Esophagus (tissue), 2 donors: ENCODE results near the gene MTA3. TPM values are rescaled to one million over a fixed set of nuclear protein-coding genes. Genes with fewer than 3 reads are reported as not detected.
"Not testable (repeated sequence)": the region's sequence is repeated elsewhere in the genome, so short reads cannot be mapped to it uniquely, and the experiment has no call there.

Source experiments
- H3K27ac ChIP-seq, 2 donors: one replicate each; pipeline ENCODE4 v1.5.1; 2013; ENCODE audit warnings: low read depth in 2 of 2, mild to moderate bottlenecking in 2 of 2, inconsistent platforms in 1 of 2, low read length in 1 of 2, moderate library complexity in 1 of 2
- H3K27me3 ChIP-seq, 2 donors: one replicate each; pipeline ENCODE4 v1.6.1; 2013; ENCODE audit warnings: low read length in 2 of 2, control low read depth in 1 of 2, mild to moderate bottlenecking in 1 of 2; ENCODE audit not compliant: insufficient read depth in 2 of 2, control insufficient read depth in 1 of 2
- H3K36me3 ChIP-seq, 2 donors: one replicate each; pipeline ENCODE4 v1.6.1; 2013; ENCODE audit warnings: low read length in 1 of 2; ENCODE audit not compliant: control insufficient read depth in 2 of 2, insufficient read depth in 2 of 2
- H3K4me1 ChIP-seq, 2 donors: one replicate each; pipeline ENCODE4 v1.6.1; 2013; ENCODE audit warnings: low read length in 1 of 2; ENCODE audit not compliant: control insufficient read depth in 2 of 2, insufficient read depth in 2 of 2
- H3K4me3 ChIP-seq, 2 donors: one replicate each; pipeline ENCODE4 v1.5.1; 2013; ENCODE audit warnings: low read length in 2 of 2, mild to moderate bottlenecking in 2 of 2, low read depth in 1 of 2, moderate library complexity in 1 of 2
- H3K9me3 ChIP-seq, 2 donors: one replicate each; pipeline ENCODE4 v1.6.1; 2013; ENCODE audit warnings: mild to moderate bottlenecking in 2 of 2, low read depth in 1 of 2, low read length in 1 of 2, moderate library complexity in 1 of 2; ENCODE audit not compliant: control insufficient read depth in 2 of 2, insufficient read depth in 1 of 2
- WGBS, 2 donors: extraction: QIAGEN DNeasy Blood & Tissue Kit; methylation state at CpG; one replicate each; pipeline ENCODE4 v1.1.7; 2013; 5-methylcytosine and 5-hydroxymethylcytosine counted together
- polyA plus RNA-seq, 2 donors: library from polyadenylated mRNA; stranded (reverse); fragments of 200-250 nt; gene quantifications; one replicate each; pipeline ENCODE4 v1.2.3, GENCODE V29; 2013
- donor health status: healthy with polysubstance abuse.
- donor health status: Bipolar disorder and iron deficiency.

MTA3 gene
- polyA plus RNA-seq, 2 donors, result 31.7 to 55.3 TPM

- not testable (repeated sequence) for H3K27ac ChIP-seq, H3K36me3 ChIP-seq, H3K4me1 ChIP-seq, H3K9me3 ChIP-seq, H3K4me3 ChIP-seq, H3K27me3 ChIP-seq
- WGBS, 2 donors, result 95 to 96% methylated on average over 4 of the region's 4 CpGs
Measured at GRCh38 chr2:42731316-42731715, 162.9 kb downstream of the MTA3 start.

- H3K4me1 ChIP-seq, result no peaks in the 10 kb centered on the region
- 79 to 80% methylated on average over 1 of the region's 1 CpG for WGBS, 2 donors
- no peak overlapping the region for H3K4me3 ChIP-seq
- H3K27me3 ChIP-seq, result no peaks in the 10 kb centered on the region
- H3K9me3 ChIP-seq, result peaks cover 0 to 1% of the 10 kb centered on the region in 2 donors
- H3K27ac ChIP-seq, result no peak overlapping the region
- H3K36me3 ChIP-seq, result peaks cover 4 to 10% of the 10 kb centered on the region in 2 donors
Measured at GRCh38 chr2:42733852-42734251, 165.4 kb downstream of the MTA3 start.

GRCh38 chr2:42736598-42737322 is 168.3 kb downstream of the MTA3 start:
- H3K4me1 ChIP-seq, result no peaks in the 10 kb centered on the region
- H3K36me3 ChIP-seq, result peaks cover 8 to 10% of the 10 kb centered on the region in 2 donors
- H3K4me3 ChIP-seq, result no peak overlapping the region
- no peak overlapping the region for H3K27ac ChIP-seq
- peaks cover 0 to 1% of the 10 kb centered on the region in 2 donors for H3K9me3 ChIP-seq
- H3K27me3 ChIP-seq, result no peaks in the 10 kb centered on the region

GRCh38 chr2:42741140-42741539 is 172.7 kb downstream of the MTA3 start:
- peaks cover 0 to 1% of the 10 kb centered on the region in 2 donors for H3K9me3 ChIP-seq
- H3K27ac ChIP-seq, result no peak overlapping the region
- H3K4me1 ChIP-seq, result peaks cover 0 to 4% of the 10 kb centered on the region in 2 donors
- no peak overlapping the region for H3K4me3 ChIP-seq
- 84 to 92% methylated on average over 3 of the region's 3 CpGs for WGBS, 2 donors
- peaks cover 7 to 8% of the 10 kb centered on the region in 2 donors for H3K36me3 ChIP-seq
- H3K27me3 ChIP-seq, result no peaks in the 10 kb centered on the region

GRCh38 chr2:42742740-42743658 is 174.6 kb downstream of the MTA3 start:
- Histone ChIP-seq H3K9me3 (no peaks in the 10 kb centered on the region), H3K27ac (no peak overlapping the region), H3K4me1 (peaks cover 0 to 4% of the 10 kb centered on the region in 2 donors), H3K4me3 (no peak overlapping the region), H3K36me3 (peaks cover 0 to 4% of the 10 kb centered on the region in 2 donors), H3K27me3 (no peaks in the 10 kb centered on the region)
- WGBS, 2 donors, result 67 to 70% methylated on average over 2 of the region's 2 CpGs

GRCh38 chr2:42743659-42743990 is 175.2 kb downstream of the MTA3 start:
- WGBS, 2 donors, result 79 to 84% methylated on average over 1 of the region's 1 CpG
- Histone ChIP-seq H3K4me3 (no peak overlapping the region), H3K9me3 (no peaks in the 10 kb centered on the region), H3K27me3 (no peaks in the 10 kb centered on the region), H3K4me1 (peaks cover 0 to 4% of the 10 kb centered on the region in 2 donors), H3K27ac (no peak overlapping the region), H3K36me3 (peaks cover 0 to 4% of the 10 kb centered on the region in 2 donors)

- H3K36me3 ChIP-seq, result peaks cover 0 to 4% of the 10 kb centered on the region in 2 donors
- no peak overlapping the region for H3K27ac ChIP-seq
- H3K4me3 ChIP-seq, result no peak overlapping the region
- no peaks in the 10 kb centered on the region for H3K9me3 ChIP-seq
- no peaks in the 10 kb centered on the region for H3K27me3 ChIP-seq
- peaks cover 0 to 4% of the 10 kb centered on the region in 2 donors for H3K4me1 ChIP-seq
- 94 to 95% methylated on average over 3 of the region's 3 CpGs for WGBS, 2 donors
Measured at GRCh38 chr2:42744545-42745082, 176.2 kb downstream of the MTA3 start.

GRCh38 chr2:42747422-42747821 is 179.0 kb downstream of the MTA3 start:
- Histone ChIP-seq H3K4me1 (peaks cover 0 to 4% of the 10 kb centered on the region in 2 donors), H3K27ac (no peak overlapping the region), H3K27me3 (no peaks in the 10 kb centered on the region), H3K9me3 (no peaks in the 10 kb centered on the region), H3K4me3 (no peak overlapping the region), H3K36me3 (peaks cover 0 to 3% of the 10 kb centered on the region in 2 donors)
- 95 to 97% methylated on average over 3 of the region's 3 CpGs for WGBS, 2 donors

- Histone ChIP-seq H3K36me3 (peaks cover 0 to 3% of the 10 kb centered on the region in 2 donors), H3K9me3 (no peaks in the 10 kb centered on the region), H3K27me3 (no peaks in the 10 kb centered on the region), H3K27ac (no peak overlapping the region), H3K4me1 (no peaks in the 10 kb centered on the region), H3K4me3 (no peak overlapping the region)
- WGBS, 2 donors, result 93 to 97% methylated on average over 4 of the region's 4 CpGs
Measured at GRCh38 chr2:42748840-42749239, 180.4 kb downstream of the MTA3 start.
